ENCODE results near the gene SNX5.

SNX5 gene

DNA sequence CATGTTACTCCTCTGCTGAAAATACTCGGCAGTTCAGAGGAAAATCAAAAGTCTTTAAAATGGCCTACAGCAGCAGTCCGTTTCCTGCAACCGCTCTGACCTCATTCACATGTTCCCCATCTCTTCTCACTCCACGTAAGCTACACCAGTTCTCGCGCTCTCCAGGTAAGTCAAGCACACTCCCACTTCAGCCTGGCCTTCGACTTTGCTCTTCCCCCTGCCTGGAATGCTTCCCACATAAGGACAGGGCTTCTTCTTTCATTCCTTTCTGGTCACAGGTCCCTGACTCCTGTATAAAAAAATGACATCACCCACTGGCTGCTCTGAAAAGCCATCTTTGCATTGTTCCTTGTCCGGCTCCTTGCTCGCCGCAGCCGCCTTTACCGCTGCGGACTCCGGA lies 42.9 kb upstream of the SNX5 start:
- in situ Hi-C loops (cut with HindIII; ENCODE audit: low sequenced_read_pairs), result no loop called here
- no peak for DNase-seq (ENCODE audit: low read depth)
- H3K4me3 ChIP-seq (ENCODE audit: low read depth, low read length), result no peak overlapping the region
- TF ChIP-seq, protein P1, sequence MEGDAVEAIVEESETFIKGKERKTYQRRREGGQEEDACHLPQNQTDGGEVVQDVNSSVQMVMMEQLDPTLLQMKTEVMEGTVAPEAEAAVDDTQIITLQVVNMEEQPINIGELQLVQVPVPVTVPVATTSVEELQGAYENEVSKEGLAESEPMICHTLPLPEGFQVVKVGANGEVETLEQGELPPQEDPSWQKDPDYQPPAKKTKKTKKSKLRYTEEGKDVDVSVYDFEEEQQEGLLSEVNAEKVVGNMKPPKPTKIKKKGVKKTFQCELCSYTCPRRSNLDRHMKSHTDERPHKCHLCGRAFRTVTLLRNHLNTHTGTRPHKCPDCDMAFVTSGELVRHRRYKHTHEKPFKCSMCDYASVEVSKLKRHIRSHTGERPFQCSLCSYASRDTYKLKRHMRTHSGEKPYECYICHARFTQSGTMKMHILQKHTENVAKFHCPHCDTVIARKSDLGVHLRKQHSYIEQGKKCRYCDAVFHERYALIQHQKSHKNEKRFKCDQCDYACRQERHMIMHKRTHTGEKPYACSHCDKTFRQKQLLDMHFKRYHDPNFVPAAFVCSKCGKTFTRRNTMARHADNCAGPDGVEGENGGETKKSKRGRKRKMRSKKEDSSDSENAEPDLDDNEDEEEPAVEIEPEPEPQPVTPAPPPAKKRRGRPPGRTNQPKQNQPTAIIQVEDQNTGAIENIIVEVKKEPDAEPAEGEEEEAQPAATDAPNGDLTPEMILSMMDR (IDR thresholded peaks at IDR 0.05; ENCODE audit: low read depth, low read length, missing control alignments), result no peak

DNA sequence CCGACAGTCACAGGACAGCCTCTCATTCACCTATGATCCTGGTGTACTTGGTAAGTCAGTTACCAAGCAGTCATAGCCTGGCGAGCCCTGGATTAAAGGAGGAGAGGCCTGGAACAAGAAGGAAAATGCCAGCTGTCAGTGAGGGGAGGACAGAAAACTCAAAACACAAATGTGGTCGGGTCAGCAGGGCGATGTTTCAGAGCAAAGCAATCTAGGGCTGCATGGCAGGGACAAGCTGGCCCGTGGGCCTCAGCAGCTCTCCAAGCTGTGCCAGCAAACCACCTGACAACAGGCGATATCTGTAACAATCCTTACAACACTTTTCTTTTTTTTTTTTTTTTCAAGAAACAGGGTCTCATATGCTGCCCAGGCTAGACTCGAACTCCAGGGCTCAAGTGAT lies 40.5 kb upstream of the SNX5 start:
- H3K4me3 ChIP-seq (ENCODE audit: low read depth, low read length), result no peak overlapping the region
- no peak for DNase-seq (ENCODE audit: low read depth)
- TF ChIP-seq, protein P1 (IDR thresholded peaks at IDR 0.05; ENCODE audit: low read depth, low read length, missing control alignments), result no peak
- in situ Hi-C loops (cut with HindIII; ENCODE audit: low sequenced_read_pairs), result no loop called here

DNA sequence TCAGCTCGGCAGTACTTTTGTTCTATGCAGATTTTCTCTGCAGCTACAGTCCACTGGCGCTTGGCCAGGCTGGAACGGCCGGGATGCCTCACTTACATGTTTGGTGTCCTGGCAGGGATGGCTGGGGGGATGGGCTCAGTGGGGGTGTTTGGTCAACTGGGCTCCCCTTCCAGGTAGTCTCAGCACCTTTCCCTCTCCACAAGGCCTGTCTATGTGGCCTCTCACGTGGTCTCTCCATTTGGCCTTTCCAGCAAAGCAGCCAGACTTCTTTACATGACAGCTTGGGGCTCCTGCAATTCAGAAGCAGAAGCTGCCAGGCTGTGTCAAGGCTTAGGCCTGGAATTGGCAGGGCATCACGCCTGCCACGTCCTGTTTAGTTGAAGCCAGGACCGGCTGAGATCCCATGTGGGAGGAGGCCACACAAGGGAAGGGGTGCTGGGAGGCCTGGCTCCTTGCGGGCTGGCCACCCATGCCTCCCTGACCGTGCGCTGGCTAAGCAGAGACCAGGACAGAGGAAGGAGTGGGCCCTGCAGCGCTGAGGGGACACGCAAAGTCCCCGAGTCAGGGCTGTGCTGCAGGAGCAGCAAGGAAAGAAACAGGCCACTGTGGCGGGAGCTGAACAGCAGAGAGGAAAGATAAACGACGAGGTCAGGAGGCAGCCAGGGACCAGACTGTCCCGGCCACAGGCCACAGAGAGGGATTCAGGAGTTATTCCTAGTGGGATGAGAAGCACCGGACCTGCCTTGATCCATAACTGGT lies 39.1 kb upstream of the SNX5 start:
- no peak for DNase-seq (ENCODE audit: low read depth)
- H3K4me3 ChIP-seq (ENCODE audit: low read depth, low read length), result no peak overlapping the region
- TF ChIP-seq, protein P1 (IDR thresholded peaks at IDR 0.05; ENCODE audit: low read depth, low read length, missing control alignments), result no peak
- in situ Hi-C loops (cut with HindIII; ENCODE audit: low sequenced_read_pairs), result no loop called here

DNA sequence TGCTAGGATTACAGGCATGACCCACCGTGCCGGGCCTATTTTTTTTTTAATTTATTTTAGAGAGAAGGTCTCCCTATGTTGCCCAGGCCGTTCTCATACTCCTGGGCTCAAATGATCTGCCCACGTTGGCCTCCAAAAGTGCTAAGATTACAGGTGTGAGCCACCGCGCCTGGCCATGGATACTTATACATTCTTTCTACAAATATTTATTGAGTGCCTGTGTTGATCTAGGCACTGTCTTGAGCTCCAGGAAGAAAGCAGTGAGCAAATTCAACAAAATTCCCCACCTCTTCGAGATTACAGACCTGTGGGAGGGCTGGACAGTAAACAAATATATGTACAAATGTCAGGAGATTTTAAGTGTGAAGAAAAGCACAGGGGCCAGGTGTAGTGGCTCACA lies 38.1 kb upstream of the SNX5 start:
- in situ Hi-C loops (cut with HindIII; ENCODE audit: low sequenced_read_pairs), result no loop called here

DNA sequence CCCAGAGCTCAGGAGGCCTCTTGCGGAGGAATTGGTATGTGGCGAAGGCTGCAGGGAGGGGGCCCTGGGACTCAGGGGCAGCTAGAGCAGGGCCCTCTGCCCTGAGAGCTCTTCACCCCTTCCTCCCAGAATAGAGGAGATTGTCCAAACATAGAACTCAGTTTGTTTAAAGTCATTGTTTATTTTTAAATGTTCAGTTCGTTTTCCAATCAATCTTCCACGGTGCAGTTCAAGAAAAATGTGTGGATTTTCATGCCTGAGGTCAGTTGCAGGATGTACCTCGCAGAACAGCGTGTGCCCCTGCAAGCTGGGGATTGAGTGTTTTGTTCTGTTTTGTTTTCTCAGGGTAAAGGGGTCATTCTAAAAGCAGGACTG lies 37.4 kb upstream of the SNX5 start:
- no peak overlapping the region for H3K4me3 ChIP-seq (ENCODE audit: low read depth, low read length)
- TF ChIP-seq, protein P1 (IDR thresholded peaks at IDR 0.05; ENCODE audit: low read depth, low read length, missing control alignments), result no peak
- DNase-seq (ENCODE audit: low read depth), result no peak
- in situ Hi-C loops (cut with HindIII; ENCODE audit: low sequenced_read_pairs), result no loop called here

More for the DNA sequence above, 38.1 kb upstream of the SNX5 start:
- H3K4me3 ChIP-seq (ENCODE audit: low read depth, low read length), result no peak overlapping the region
- TF ChIP-seq, protein P1 (IDR thresholded peaks at IDR 0.05; ENCODE audit: low read depth, low read length, missing control alignments), result no peak
- no peak for DNase-seq (ENCODE audit: low read depth)

DNA sequence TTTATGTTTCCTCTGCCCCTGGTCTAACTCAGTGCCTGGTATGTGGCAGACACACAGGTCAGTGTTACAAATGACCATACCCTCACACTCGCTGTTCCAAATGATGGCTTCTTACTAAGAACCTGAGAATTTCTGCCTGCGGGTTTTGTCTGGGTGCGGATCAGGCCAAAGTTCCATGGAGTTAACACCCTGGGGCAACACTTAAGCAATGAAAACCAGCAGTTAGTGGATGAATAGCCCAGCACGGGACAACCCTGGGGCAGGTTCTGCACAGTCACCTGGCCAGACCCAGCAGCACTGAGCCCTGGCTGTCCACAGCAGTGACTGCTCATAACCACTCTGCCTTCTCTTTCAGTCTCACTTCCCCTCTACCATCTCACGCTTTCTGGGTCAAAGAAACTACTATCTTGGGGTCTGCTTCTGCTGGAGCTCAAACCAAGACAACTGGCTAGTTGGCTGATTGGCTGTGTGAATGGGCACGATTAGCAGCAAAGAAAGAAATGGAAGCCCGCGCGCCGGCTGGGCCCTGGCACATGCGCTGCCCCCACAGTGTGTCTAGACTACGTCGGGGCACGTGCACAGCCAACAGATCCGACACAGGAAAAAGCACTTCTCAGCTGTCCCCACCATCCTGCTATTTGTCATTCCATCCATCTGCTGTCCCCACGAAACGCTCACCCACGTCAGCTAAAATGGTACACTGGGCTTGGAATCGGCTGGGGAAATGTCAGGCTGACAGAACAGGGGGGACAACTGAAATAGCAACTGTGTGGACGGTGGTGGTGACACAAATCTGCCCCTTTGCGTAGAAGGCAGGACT lies 36.8 kb upstream of the SNX5 start:
- H3K4me3 ChIP-seq (ENCODE audit: low read depth, low read length), result no peak overlapping the region
- in situ Hi-C loops (cut with HindIII; ENCODE audit: low sequenced_read_pairs), result no loop called here
- TF ChIP-seq, protein P1 (IDR thresholded peaks at IDR 0.05; ENCODE audit: low read depth, low read length, missing control alignments), result no peak
- DNase-seq (ENCODE audit: low read depth), result no peak

Measured in astrocyte of the cerebellum (primary cell).